CD4-positive, alpha-beta T cell treated with Interleukin-12 subunit alpha and Interleukin-12 subunit beta, for 1 hour (primary cell): ENCODE results near the gene GABRB1.

Experiments used
- DNase-seq: peaks from one replicate; pipeline ENCODE4 v3.0.0-alpha.2; 2020

The GABRB1 gene

GRCh38 chr4:47413521-47413920 is 382.2 kb downstream of the GABRB1 start:
- no peak for DNase-seq

- DNase-seq = no peak
Observed at GRCh38 chr4:47415719-47416118, 384.4 kb downstream of the GABRB1 start.

GRCh38 chr4:47418147-47418546 is 386.8 kb downstream of the GABRB1 start:
- DNase-seq = no peak

- DNase-seq = no peak
Observed at GRCh38 chr4:47419296-47419695, 387.9 kb downstream of the GABRB1 start.

- DNase-seq = no peak
Observed at GRCh38 chr4:47425628-47426027, 394.3 kb downstream of the GABRB1 start.

- no peak for DNase-seq
Observed at GRCh38 chr4:47427935-47428334, 396.6 kb downstream of the GABRB1 start.

- DNase-seq = no peak
Observed at GRCh38 chr4:47432749-47433148, 401.4 kb downstream of the GABRB1 start.

GRCh38 chr4:47434931-47435330 is 403.6 kb downstream of the GABRB1 start:
- no peak for DNase-seq

- no peak for DNase-seq
Observed at GRCh38 chr4:47442980-47443379, 411.6 kb downstream of the GABRB1 start.

GRCh38 chr4:47444031-47444430 is 412.7 kb downstream of the GABRB1 start:
- no peak for DNase-seq

- no peak for DNase-seq
Observed at GRCh38 chr4:47451657-47452056, 420.3 kb downstream of the GABRB1 start.

GRCh38 chr4:47462799-47463234 is 431.4 kb downstream of the GABRB1 start:
- DNase-seq = no peak

- DNase-seq = peak; percentile 97
Observed at GRCh38 chr4:47463235-47463956, 432.0 kb downstream of the GABRB1 start, which contains the start of gene COMMD8. Gene COMMD8, minus strand, starts transcription at chr4:47463702. Its CDS starts 51 bp downstream, at chr4:47463651.

GRCh38 chr4:47465004-47465403 is 433.6 kb downstream of the GABRB1 start:
- no peak for DNase-seq

- no peak for DNase-seq
Observed at GRCh38 chr4:47466056-47466785, 434.9 kb downstream of the GABRB1 start.

GRCh38 chr4:47468706-47469365 is 437.5 kb downstream of the GABRB1 start:
- no peak for DNase-seq

GRCh38 chr4:47469951-47470350 is 438.6 kb downstream of the GABRB1 start:
- no peak for DNase-seq

- no peak for DNase-seq
Observed at GRCh38 chr4:47471064-47471463, 439.7 kb downstream of the GABRB1 start.

GRCh38 chr4:47471591-47471990 is 440.2 kb downstream of the GABRB1 start:
- DNase-seq = no peak

GRCh38 chr4:47473141-47473750 is 441.9 kb downstream of the GABRB1 start:
- no peak for DNase-seq

- no peak for DNase-seq
Observed at GRCh38 chr4:47474799-47475198, 443.4 kb downstream of the GABRB1 start.

GRCh38 chr4:47475411-47475810 is 444.0 kb downstream of the GABRB1 start:
- DNase-seq = no peak
